NT2/D1 (cell line): ENCODE data around the gene MMP15.
"Not testable (repeated sequence)": the region's sequence is repeated elsewhere in the genome, so short reads cannot be mapped to it uniquely, and the experiment has no call there.

ENCODE experiments used
- SUZ12 ChIP-seq: IDR thresholded peaks from 2 replicates; pipeline ENCODE4 v1.6.1; 2011; ENCODE audit not compliant: insufficient read length, insufficient read depth; ENCODE audit errors: extremely low read depth
- YY1 ChIP-seq: IDR thresholded peaks from 2 replicates; pipeline ENCODE4 v1.6.1; 2011; ENCODE audit not compliant: insufficient read length, insufficient read depth
- ZNF274 ChIP-seq: IDR thresholded peaks from 2 replicates; pipeline ENCODE4 v1.6.1; 2011; ENCODE audit warnings: mild to moderate bottlenecking, low read depth, low read length

DNA sequence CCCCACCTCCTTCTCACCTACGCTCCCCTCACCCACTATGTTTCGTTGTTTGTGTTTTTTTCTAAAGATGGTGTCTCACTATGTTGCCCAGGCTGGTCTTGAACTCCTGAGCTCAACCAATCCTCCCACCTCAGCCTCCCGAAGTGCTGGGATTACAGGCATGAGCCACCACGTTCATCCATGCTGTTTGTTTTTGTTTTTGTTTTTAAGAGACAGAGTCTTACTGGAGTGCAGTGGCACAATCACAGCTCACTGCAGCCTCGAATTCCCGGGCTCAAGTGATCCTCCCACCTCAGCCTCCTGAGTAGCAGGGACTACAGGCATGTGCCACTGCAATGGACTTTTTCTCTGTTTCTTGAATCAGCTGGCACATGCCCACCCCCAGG is 70.0 kb downstream of the MMP15 start:
- TF ChIP-seq ZNF274, SUZ12, YY1: not testable (repeated sequence)
